Measurements from ENCODE around the gene SAMD9L. TPM values are rescaled to one million over a fixed set of nuclear protein-coding genes. Genes with fewer than 3 reads are reported as not detected.

Gene SAMD9L
- total RNA-seq, 1 experiment from 2014 or later, result 37.7 TPM

Other genes starting within 250 kb of the SAMD9L start
- 24.1 TPM in 2 replicates for gene SAMD9, start 30.4 kb downstream of the SAMD9L start, total RNA-seq (2014; rRNA removed; shearing (Covaris generic))
- gene HEPACAM2, start 78.1 kb upstream of the SAMD9L start, total RNA-seq (2014; rRNA removed; shearing (Covaris generic)), result not detected in 2 replicates
- 54.3 and 56.0 TPM in 2 replicates for gene VPS50, start 84.0 kb upstream of the SAMD9L start, total RNA-seq (2014; rRNA removed; shearing (Covaris generic))

All from A172 (cell line).